GM12878 (cell line): ENCODE results near the gene OR9Q1.

Experiments used
- CTCF ChIP-seq, 3 experiments: IDR thresholded peaks in 2 of 3; conservative IDR thresholded peaks in 1 of 3; 2 replicates each; pipeline ENCODE4 v1.5.1; 2011; ENCODE audit warnings: low read depth in 3 of 3, low read length in 3 of 3, mild to moderate bottlenecking in 3 of 3, control low read depth in 2 of 3, moderate library complexity in 2 of 3, inconsistent platforms in 1 of 3, mixed read lengths in 1 of 3; ENCODE audit not compliant: control insufficient read depth in 2 of 3, insufficient read depth in 1 of 3; ENCODE audit errors: extremely low read depth in 1 of 3
- FOXM1 ChIP-seq: IDR thresholded peaks from 2 replicates; pipeline ENCODE4 v1.6.1; 2012; ENCODE audit warnings: low read depth, mild to moderate bottlenecking, inconsistent platforms, low read length, moderate library complexity
- NBN ChIP-seq: fragments of 450-650 bp; IDR thresholded peaks from 2 replicates; pipeline ENCODE4 v1.6.1; 2016
- TCF7 ChIP-seq: IDR thresholded peaks from 2 replicates; pipeline ENCODE4 v1.6.1; 2014; ENCODE audit warnings: antibody characterized with exemption, borderline replicate concordance
- TF ChIP-seq, protein P1 (sequence below): IDR thresholded peaks from 2 replicates; pipeline ENCODE4 v1.6.1; 2012; ENCODE audit warnings: low read depth, low read length, improper control_type of control experiment
- TF ChIP-seq, protein P2 (sequence below): IDR thresholded peaks from 2 replicates; pipeline ENCODE4 v1.6.1; 2012; ENCODE audit warnings: mild to moderate bottlenecking, low read depth, low read length
- TF ChIP-seq, protein P3 (sequence below): fragments of 450-650 bp; formaldehyde crosslinking; IDR thresholded peaks from 2 replicates; pipeline ENCODE4 v1.4.0; 2022; ENCODE audit warnings: mild to moderate bottlenecking, moderate library complexity

GRCh38 chr11:58216476-58216875, 192.8 kb downstream of the OR9Q1 start:
- TF ChIP-seq CTCF (IDR thresholded peaks at IDR 0.05 in 2 of 3, conservative IDR thresholded peaks at IDR 0.05 in 1 of 3; ENCODE audit: control insufficient read depth in 2 of 3, extremely low read depth in 1 of 3, insufficient read depth in 1 of 3, low read depth in 3 of 3, low read length in 3 of 3) (no peak), NBN (no peak), TCF7 (no peak), FOXM1 (no peak)
- TF ChIP-seq, protein P1, sequence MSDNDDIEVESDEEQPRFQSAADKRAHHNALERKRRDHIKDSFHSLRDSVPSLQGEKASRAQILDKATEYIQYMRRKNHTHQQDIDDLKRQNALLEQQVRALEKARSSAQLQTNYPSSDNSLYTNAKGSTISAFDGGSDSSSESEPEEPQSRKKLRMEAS, result no peak
- TF ChIP-seq, protein P2, sequence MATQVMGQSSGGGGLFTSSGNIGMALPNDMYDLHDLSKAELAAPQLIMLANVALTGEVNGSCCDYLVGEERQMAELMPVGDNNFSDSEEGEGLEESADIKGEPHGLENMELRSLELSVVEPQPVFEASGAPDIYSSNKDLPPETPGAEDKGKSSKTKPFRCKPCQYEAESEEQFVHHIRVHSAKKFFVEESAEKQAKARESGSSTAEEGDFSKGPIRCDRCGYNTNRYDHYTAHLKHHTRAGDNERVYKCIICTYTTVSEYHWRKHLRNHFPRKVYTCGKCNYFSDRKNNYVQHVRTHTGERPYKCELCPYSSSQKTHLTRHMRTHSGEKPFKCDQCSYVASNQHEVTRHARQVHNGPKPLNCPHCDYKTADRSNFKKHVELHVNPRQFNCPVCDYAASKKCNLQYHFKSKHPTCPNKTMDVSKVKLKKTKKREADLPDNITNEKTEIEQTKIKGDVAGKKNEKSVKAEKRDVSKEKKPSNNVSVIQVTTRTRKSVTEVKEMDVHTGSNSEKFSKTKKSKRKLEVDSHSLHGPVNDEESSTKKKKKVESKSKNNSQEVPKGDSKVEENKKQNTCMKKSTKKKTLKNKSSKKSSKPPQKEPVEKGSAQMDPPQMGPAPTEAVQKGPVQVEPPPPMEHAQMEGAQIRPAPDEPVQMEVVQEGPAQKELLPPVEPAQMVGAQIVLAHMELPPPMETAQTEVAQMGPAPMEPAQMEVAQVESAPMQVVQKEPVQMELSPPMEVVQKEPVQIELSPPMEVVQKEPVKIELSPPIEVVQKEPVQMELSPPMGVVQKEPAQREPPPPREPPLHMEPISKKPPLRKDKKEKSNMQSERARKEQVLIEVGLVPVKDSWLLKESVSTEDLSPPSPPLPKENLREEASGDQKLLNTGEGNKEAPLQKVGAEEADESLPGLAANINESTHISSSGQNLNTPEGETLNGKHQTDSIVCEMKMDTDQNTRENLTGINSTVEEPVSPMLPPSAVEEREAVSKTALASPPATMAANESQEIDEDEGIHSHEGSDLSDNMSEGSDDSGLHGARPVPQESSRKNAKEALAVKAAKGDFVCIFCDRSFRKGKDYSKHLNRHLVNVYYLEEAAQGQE, result no peak
- TF ChIP-seq, protein P3, sequence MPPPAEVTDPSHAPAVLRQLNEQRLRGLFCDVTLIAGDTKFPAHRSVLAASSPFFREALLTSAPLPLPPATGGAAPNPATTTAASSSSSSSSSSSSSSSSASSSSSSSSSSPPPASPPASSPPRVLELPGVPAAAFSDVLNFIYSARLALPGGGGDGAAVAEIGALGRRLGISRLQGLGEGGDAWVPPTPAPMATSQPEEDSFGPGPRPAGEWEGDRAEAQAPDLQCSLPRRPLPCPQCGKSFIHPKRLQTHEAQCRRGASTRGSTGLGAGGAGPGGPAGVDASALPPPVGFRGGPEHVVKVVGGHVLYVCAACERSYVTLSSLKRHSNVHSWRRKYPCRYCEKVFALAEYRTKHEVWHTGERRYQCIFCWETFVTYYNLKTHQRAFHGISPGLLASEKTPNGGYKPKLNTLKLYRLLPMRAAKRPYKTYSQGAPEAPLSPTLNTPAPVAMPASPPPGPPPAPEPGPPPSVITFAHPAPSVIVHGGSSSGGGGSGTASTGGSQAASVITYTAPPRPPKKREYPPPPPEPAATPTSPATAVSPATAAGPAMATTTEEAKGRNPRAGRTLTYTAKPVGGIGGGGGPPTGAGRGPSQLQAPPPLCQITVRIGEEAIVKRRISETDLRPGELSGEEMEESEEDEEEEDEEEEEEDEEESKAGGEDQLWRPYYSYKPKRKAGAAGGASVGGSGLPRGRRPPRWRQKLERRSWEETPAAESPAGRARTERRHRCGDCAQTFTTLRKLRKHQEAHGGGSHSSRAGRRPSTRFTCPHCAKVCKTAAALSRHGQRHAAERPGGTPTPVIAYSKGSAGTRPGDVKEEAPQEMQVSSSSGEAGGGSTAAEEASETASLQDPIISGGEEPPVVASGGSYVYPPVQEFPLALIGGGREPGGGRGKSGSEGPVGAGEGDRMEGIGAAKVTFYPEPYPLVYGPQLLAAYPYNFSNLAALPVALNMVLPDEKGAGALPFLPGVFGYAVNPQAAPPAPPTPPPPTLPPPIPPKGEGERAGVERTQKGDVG (CRISPR knock-in tag), result no peak
